Measurements from ENCODE around the gene MSL1. TPM values are rescaled to one million over a fixed set of nuclear protein-coding genes. Genes with fewer than 3 reads are reported as not detected.

Gene MSL1
- polyA plus RNA-seq, 1 donor from 2014 or later, result 137 TPM

DNA sequence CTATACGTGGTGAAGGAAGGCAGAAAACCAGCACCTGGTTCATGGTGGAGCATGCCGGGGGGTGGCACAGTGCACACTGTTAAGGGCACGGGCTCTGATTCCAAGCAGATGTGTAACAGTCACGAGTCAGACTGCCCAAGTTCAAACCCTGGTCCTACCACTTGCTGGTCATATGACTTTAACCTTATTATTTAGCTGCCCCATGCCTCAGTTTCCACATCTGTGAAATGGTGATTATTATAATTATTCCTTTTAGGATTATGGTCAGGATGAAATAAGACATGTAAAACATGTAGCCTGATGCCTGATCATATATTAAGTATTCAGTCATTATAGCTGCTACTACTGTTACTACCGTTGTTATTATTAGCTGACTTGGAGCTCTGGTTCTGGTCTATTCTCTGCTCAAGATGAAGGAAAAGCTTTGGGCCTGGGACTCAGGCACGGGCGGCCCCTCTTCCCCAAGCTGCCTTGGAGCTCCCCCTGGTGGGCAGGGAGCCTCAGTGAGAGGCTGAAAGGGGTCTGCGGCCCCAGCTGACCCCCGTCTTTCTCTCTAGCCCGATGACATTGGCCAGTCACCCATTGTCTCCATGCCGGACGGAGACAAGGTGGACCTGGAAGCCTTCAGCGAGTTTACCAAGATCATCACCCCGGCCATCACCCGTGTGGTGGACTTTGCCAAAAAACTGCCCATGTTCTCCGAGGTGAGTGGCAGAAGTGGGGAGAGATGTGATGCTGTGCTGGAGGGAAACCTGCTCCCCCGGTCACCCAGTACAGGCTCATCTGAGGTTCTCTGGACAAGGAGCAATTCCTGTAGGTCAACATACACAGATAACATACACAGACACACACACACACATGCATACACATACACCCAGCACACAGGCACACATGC is 35.4 kb upstream of the MSL1 start:
- Histone ChIP-seq H3K36me3 (ENCODE audit: insufficient read depth, low read length) (no peaks in the 10 kb centered on the region), H2AFZ (ENCODE audit: low read depth, low read length) (no peak overlapping the region), H3K9ac (ENCODE audit: low read length) (no peak overlapping the region), H4K20me1 (ENCODE audit: insufficient read depth) (no peaks in the 10 kb centered on the region), H3K9me3 (ENCODE audit: low read length) (no peaks in the 10 kb centered on the region), H3K27ac (ENCODE audit: low read length) (no peak overlapping the region), H3F3A (ENCODE audit: insufficient read depth, low read length, poor library complexity, severe bottlenecking) (no peaks in the 10 kb centered on the region), H3K79me2 (replicated peaks; ENCODE audit: insufficient read depth, low read length) (no peaks in the 10 kb centered on the region), H3K4me3 (ENCODE audit: low read length) (no peak overlapping the region), H3K4me2 (ENCODE audit: low read length) (no peak overlapping the region), H3K9me2 (ENCODE audit: insufficient read depth, low read length) (no peaks in the 10 kb centered on the region), H3K27me3 (ENCODE audit: insufficient read depth, low read depth, low read length) (no peaks in the 10 kb centered on the region)
- TF ChIP-seq, protein P1, sequence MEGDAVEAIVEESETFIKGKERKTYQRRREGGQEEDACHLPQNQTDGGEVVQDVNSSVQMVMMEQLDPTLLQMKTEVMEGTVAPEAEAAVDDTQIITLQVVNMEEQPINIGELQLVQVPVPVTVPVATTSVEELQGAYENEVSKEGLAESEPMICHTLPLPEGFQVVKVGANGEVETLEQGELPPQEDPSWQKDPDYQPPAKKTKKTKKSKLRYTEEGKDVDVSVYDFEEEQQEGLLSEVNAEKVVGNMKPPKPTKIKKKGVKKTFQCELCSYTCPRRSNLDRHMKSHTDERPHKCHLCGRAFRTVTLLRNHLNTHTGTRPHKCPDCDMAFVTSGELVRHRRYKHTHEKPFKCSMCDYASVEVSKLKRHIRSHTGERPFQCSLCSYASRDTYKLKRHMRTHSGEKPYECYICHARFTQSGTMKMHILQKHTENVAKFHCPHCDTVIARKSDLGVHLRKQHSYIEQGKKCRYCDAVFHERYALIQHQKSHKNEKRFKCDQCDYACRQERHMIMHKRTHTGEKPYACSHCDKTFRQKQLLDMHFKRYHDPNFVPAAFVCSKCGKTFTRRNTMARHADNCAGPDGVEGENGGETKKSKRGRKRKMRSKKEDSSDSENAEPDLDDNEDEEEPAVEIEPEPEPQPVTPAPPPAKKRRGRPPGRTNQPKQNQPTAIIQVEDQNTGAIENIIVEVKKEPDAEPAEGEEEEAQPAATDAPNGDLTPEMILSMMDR (IDR thresholded peaks at IDR 0.05; ENCODE audit: poor library complexity, severe bottlenecking), result peak; percentile 68
- TF ChIP-seq TAF1 (IDR thresholded peaks at IDR 0.05; ENCODE audit: low read depth), result no peak
- peak; percentile 67 for TF ChIP-seq RAD21 (conservative IDR thresholded peaks at IDR 0.05)
- peak; percentile 69 for TF ChIP-seq SMC3 (conservative IDR thresholded peaks at IDR 0.05; ENCODE audit: poor library complexity)
- TF ChIP-seq, protein P2, sequence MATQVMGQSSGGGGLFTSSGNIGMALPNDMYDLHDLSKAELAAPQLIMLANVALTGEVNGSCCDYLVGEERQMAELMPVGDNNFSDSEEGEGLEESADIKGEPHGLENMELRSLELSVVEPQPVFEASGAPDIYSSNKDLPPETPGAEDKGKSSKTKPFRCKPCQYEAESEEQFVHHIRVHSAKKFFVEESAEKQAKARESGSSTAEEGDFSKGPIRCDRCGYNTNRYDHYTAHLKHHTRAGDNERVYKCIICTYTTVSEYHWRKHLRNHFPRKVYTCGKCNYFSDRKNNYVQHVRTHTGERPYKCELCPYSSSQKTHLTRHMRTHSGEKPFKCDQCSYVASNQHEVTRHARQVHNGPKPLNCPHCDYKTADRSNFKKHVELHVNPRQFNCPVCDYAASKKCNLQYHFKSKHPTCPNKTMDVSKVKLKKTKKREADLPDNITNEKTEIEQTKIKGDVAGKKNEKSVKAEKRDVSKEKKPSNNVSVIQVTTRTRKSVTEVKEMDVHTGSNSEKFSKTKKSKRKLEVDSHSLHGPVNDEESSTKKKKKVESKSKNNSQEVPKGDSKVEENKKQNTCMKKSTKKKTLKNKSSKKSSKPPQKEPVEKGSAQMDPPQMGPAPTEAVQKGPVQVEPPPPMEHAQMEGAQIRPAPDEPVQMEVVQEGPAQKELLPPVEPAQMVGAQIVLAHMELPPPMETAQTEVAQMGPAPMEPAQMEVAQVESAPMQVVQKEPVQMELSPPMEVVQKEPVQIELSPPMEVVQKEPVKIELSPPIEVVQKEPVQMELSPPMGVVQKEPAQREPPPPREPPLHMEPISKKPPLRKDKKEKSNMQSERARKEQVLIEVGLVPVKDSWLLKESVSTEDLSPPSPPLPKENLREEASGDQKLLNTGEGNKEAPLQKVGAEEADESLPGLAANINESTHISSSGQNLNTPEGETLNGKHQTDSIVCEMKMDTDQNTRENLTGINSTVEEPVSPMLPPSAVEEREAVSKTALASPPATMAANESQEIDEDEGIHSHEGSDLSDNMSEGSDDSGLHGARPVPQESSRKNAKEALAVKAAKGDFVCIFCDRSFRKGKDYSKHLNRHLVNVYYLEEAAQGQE (IDR thresholded peaks at IDR 0.05; ENCODE audit: borderline replicate concordance), result no peak
- TF ChIP-seq MXI1 (conservative IDR thresholded peaks at IDR 0.05; ENCODE audit: poor library complexity, severe bottlenecking), result no peak
- no peak for TF ChIP-seq POLR2AphosphoS5 (IDR thresholded peaks at IDR 0.05)
- TF ChIP-seq EZH2 (IDR thresholded peaks at IDR 0.05; ENCODE audit: borderline replicate concordance, insufficient read depth, low read length, poor library complexity, severe bottlenecking), result no peak
- no peak for TF ChIP-seq EP300 (conservative IDR thresholded peaks at IDR 0.05; ENCODE audit: poor library complexity, severe bottlenecking)

- H4K20me1 ChIP-seq (ENCODE audit: insufficient read depth), result no peaks in the 10 kb centered on the region
- no peak overlapping the region for H3K4me3 ChIP-seq (ENCODE audit: low read length)
- H3K79me2 ChIP-seq (replicated peaks; ENCODE audit: insufficient read depth, low read length), result no peaks in the 10 kb centered on the region
- no peaks in the 10 kb centered on the region for H3K9me3 ChIP-seq (ENCODE audit: low read length)
- no peak overlapping the region for H2AFZ ChIP-seq (ENCODE audit: low read depth, low read length)
- no peak overlapping the region for H3K27ac ChIP-seq (ENCODE audit: low read length)
- H3F3A ChIP-seq (ENCODE audit: insufficient read depth, low read length, poor library complexity, severe bottlenecking), result no peaks in the 10 kb centered on the region
- H3K9ac ChIP-seq (ENCODE audit: low read length), result no peak overlapping the region
- H3K27me3 ChIP-seq (ENCODE audit: insufficient read depth, low read depth, low read length), result no peaks in the 10 kb centered on the region
- H3K4me2 ChIP-seq (ENCODE audit: low read length), result no peak overlapping the region
- TF ChIP-seq TAF1 (IDR thresholded peaks at IDR 0.05; ENCODE audit: low read depth) (no peak), POLR2AphosphoS5 (IDR thresholded peaks at IDR 0.05) (no peak), RAD21 (conservative IDR thresholded peaks at IDR 0.05) (no peak)
- TF ChIP-seq, protein P1 (IDR thresholded peaks at IDR 0.05; ENCODE audit: poor library complexity, severe bottlenecking), result no peak
- no peaks in the 10 kb centered on the region for H3K36me3 ChIP-seq (ENCODE audit: insufficient read depth, low read length)
- H3K9me2 ChIP-seq (ENCODE audit: insufficient read depth, low read length), result no peaks in the 10 kb centered on the region
These were observed 34.5 kb upstream of the MSL1 start for GRCh38 chr17:40087049-40087794.
